GM21515 (cell line): ENCODE results near the gene PIP5K1B.
"Not testable (repeated sequence)": the region's sequence is repeated elsewhere in the genome, so short reads cannot be mapped to it uniquely, and the experiment has no call there.

Experiments
- ATAC-seq: cut with Tn5 transposase; IDR thresholded peaks from one replicate; pipeline ENCODE4 v1.9.1; 2021; ENCODE audit not compliant: unreplicated experiment

Gene PIP5K1B

DNA sequence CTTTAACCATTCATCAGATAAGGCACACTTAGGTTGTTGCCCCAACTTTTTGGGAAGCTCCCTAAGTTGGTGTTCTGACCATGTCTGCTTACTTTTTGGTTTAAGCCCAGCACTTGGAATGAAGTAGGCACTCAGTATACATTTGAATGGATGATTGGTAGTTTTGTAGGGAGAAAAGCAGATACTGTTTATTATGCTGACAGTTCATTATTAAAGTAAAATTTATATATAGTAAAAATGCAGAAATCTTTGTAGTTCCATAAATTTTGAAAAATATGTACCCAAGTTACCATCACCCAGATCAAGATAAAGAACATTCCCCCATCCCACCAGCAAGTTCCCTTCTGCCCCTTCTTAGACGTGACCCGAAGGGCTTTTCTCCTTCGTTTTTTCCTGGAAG, 273.5 kb downstream of the PIP5K1B start:
- no peak for ATAC-seq

DNA sequence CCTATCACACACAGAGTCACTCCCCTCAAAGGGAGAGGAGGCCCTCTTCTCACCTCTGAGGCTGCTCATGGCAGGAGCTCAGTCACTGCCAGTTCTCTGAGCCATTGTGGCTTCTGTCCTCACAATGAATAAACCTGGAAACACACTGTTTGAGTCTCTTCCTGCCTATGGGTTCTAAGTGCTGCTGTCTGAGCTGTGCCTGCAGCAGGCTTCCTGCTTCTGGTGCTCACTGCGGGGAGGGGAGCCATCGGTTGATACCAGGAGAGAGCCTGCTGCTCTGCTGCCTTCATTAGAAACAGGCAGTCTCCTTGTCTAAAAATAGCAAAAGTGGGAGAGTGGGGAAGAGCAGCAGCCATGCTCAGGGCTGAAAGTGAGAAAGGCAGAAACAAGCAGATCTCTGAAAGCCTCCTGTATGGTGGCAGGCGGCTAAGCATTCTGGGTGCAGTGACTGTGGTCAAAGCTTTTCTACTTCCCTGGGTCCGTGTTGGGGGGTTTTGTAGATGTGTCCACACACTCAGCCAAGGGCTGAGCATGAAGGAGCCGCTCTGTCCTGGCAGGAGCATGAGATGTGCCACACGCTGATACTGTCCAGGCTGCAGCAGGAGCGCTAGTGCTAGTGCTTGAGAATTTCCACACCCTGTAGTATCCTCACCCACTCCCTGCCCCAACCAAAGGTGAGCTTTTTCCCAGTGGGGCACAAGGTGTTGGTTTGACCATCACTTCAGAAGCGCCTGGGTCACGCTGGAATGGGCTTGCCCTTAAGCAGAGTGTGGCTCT, 274.7 kb downstream of the PIP5K1B start:
- ATAC-seq, result no peak

DNA sequence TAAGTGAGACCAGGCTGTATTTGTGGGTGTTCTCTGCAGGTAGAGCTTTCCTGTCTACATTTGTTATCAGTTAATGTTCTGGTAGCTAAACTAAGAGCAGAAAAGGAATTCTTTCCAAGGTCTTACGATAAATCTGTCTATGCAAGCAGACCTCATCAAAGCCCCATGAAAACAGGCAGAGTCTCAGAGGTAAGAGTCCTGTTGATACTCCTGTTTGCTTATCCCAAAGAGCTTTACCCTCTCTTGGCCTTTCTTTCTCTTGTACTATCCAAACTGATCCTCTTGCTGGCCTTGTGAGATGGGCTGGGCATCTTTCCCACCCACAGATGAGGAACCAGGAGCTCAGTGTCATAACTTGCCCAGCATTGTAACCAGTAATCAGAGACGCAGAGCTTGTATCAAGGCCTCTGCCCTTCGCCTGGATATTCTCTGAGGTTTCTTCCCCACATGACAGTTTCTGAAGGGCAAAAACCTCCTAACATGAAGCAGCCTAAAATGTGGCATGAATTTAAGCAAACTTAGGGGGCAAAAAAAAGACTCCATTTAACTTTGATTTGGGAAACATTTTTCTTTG, 275.4 kb downstream of the PIP5K1B start:
- no peak for ATAC-seq

DNA sequence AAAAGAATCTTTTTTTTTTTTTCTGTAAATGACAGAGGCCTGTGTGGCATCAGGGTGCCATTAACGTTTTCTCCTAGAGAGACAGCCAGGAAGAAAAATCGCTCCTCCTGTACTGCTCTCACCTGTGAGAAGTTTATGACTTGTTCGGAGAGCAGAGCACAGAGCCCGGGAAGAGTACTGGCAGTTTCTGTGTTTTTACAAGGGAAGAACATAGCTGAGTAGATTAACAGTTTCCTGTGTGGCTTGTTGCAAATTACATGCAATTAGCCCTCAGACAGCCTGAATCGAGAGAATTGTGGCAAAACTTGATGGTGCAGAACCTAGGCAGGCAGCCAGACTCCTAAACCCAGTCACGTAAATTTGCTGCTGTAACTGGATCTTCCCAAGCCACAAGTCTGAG, 276.7 kb downstream of the PIP5K1B start:
- ATAC-seq, result peak; percentile 53

DNA sequence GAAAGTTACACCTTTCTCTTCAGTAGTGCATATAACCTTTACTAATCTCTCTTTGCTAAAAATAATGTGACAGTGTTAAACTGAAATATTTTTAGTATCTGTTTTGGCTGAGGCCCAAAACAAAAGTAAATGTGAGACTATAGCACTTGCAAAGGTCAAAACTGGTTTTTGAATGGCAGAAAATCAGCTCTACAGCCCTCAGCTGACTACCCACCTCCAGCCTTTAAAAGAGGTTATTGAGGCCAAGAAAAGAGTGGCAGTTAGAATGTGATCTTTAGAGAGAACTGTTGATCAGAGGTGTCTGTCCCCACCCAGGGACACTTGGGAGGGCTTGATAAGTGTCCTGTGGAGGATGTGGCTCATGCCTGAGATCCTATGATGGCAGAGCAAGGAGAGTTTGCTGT, 278.0 kb downstream of the PIP5K1B start:
- ATAC-seq, result no peak

DNA sequence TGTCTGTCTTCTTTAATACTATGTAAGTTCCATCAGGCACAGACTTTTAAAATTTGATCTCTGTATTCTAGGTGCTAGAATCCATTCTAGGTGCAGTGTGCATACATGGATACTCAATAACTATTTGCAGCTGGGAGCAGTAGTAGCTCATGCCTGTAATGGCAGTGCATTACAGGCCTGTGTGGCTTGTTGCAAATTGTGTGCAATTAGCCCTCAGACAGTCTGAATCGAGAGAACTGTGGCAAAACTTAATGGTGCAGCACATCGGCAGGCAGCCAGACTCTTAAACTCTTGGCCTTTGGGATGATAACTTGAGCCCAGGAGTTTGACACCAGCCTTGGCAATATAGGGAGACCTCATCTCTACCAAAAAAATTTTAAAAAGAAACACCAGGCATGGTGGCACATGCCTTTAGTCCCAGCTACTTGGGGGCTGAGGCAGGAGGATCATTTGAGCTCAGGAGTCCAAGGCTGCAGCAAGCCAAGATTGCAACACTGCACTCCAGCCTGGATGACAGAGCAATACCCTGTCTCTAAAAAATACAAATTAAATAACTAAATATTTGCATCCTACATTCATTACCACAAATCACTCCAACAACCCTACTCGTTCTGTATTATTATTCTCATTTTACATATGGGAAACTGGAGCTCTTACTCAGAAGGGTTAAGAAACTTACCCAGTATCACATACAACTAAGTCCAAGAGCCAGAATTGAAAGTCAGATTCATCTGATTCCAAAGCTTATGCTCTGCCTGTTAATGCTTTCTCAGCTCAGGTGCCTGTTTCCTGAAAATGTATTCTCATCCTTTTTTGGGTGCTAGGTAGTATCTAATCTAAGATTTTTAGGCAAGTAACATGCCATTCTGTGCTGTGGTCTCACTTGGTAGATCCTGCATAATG, 278.7 kb downstream of the PIP5K1B start:
- ATAC-seq, result peak; percentile 30

DNA sequence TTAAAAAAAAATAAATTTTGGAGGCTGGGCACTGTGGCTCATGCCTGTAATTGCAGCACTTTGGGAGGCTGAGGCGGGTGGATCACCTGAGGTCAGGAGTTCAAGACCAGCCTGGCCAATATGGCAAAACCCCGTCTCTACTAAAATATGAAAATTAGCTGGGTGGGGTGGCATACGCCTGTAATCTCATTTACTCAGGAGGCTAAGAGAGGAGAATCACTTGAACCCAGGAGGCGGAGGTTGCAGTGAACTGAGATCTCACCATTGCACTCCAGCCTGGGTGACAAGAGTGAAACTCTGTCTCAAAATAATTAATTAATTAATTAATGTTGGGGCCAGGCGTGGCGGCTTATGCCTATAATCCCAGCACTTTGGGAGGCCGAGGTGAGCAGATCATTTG, 281.9 kb downstream of the PIP5K1B start:
- ATAC-seq, result not testable (repeated sequence)

DNA sequence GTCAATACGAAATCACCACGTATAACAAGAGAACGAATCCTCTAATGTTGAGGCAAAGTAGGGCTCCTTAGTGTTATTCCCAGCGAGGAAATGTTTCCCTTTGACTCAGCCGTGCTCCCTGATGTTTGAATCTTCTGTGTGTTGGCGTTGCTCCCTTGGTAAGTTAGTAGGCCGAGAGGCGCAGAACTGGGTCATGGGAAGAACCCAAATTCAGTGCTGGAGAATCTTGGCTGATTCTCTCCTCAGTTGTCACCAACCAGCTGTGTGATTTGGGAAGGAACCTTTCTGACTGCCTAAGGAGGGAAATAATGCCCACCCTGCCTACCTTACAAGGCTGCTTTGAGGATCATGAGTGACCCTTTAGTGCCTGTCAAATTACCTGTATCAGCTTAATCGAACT, 286.4 kb downstream of the PIP5K1B start:
- ATAC-seq, result no peak

DNA sequence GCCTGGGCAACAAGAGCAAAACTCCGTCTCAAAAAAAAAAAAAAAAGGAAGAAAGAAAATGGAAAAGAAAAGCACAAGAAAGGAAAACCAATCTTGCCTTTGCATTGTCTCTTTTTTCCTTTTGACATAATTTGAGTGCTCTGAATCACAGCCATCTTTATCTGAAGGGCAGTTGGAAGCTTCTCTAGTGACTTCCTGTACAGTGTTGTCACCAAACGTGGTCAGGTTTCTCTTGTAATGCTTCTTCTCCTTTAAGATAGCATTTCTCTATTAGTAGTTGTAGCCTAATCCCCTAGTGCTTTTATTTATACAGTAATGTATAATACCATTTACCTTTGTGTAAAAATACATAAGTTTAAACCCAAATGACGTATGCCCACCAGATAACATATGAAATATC, 290.7 kb downstream of the PIP5K1B start:
- no peak for ATAC-seq

DNA sequence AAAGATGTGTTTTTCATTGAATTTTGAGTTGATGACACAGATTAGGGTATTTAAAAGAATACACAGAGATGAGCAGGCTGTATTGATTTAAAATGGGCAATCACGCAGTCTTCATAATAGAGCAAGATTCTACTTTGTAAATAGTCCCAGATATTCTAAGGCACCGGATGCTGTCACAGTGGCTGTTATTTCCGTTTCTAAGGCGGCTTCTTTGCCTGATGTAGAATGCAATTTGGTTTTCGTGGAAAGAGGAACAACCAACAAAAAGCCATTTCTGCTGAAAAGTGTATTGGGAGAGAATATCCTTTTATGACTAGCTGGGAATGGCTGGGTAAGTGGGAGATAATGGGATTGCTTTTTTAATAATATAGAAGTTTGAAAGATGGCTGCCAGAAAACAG, 291.4 kb downstream of the PIP5K1B start:
- no peak for ATAC-seq

DNA sequence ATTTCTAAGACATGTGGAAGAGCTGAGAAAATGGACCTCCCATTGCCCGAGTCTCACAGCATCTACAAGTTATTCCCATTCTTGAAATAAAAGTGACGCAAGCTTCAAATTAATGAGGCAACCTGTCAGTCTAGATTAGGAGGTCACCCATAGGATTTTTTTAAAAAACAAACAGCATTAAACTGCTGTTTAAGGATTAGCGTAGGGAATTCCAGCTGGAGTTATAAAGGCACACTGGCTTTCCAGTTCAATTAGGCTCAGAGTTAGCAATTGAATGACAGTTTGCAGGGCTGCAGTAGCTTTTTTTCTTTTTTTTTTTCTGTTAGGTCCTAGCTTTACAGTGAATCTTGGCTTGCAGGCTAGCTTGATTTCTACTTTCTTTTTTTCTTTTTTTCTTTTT, 292.6 kb downstream of the PIP5K1B start:
- ATAC-seq, result no peak

DNA sequence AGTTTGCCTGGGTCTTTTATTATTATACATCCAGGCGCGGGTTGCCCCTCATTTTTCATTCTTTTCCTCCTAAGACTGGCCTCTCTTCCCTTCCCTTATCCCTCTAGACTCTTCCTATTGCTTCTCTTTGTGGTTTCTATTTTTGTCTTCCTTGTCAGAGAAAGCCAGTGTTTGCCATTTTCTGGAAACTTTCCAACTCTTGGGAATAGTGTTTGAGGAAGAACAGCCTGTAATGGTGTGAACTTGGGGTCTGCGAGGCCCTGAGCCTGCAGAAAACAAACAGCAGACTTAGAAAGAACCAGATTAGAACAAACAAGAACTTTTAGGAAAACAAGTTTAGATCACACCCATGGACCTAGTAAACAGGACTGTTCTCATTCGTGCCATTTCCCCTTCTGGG, 293.3 kb downstream of the PIP5K1B start:
- no peak for ATAC-seq

DNA sequence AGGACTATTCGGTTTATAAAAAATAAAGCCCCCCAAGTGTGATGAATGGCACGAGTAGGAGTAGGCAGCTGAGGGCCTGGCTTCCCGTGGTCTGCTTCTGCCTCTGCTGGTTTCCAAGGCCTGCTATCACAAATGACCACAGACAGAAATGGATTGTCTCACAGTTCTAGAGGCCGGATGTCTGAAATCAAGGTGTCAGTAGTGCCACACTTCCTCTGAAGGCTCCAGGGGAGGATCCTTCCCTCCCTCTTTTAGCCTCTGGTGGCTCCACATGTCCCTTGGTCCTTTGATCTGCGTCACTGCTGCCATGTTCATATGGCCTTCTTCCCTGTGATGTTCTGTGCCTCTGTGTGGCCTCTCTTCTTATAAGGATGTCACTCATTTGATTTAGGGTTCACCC, 293.8 kb downstream of the PIP5K1B start:
- no peak for ATAC-seq

DNA sequence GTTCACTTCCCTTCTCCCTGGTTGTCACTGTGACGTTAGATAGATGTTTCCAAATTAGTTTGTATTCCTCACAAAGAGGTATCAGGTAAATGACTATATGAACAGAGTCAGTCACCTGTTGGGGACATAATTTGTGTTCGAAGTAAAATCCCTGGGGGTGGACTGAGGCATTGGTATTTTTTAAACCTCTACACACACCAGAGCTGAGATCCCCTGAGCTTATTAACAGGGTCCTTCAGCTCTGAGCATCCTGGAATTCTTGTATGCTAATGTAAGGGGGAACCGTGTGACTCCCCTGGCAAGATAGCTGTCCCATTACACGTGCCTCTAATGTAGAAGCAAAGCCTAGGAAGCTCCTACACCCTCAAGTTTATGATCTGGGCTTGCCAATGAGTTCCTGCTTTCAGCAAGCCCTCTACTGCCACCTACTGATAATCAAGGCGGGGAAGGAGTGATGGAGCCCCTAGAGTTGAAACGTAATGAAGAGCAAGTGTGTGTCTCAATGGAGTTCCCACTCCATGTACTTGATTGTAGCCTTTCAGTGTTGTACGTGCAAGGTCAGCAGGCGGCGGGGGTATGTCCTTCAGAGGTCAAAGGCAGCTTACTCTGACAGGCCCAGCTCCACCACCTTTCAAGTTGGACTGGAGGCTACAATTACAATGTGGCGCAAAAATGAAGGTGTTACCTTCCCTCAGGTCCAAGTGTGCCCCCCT, 294.5 kb downstream of the PIP5K1B start:
- ATAC-seq, result peak; percentile 86

DNA sequence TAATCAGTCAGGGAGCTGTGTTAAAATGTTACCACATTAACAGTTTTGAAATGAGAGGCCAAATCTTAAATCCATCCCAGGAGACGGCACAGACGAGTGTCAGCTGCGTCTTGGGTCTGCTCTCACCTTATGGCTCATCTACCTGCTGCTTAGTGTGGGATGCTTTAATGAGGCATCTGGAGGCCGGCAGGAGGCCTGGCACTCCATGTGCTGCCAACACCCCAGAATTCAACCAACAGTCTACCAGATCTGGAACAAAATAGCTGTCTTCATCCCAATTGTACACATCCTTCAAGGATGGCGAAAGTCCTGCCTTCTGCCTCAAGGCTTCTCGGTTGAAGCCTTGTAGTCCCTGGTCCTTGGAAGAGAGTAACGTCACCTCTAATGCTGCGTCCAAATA, 296.9 kb downstream of the PIP5K1B start:
- ATAC-seq, result no peak

DNA sequence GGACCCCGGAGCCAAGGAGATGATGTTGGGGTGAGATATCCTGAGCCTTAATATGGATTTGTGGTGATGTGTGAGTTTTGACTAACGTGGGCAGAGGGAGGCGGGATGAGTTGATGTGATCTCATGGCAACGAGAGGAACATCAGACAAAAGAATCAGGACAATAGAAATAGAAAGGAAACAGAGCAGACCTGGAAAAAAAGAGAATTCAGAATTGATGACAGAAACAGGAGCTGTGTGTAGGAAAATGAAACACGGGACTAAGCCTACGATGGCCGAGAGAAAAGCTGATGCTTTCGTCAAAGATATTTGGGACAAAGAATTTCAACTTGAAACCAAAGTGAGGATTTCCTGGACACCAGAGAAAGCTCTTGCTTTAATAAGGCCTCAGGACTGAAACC, 298.0 kb downstream of the PIP5K1B start:
- no peak for ATAC-seq

DNA sequence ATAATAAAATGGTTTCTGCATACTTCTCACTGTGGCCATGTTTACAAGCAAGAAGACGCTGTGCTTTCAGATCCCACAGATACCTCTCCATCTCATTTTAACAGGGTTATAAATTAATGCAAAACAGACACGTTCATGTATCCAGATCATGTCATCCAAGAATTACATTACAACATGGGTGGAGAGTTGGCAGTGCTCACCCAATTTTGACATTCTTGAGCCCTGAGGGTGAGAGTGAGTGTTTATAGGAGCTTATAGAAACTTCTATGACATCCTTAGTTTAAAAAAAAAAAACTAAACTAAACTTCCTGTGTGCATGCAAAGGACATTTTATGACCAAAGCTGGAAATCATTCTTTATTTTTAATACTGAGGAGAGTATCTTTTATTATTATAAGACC, 299.8 kb downstream of the PIP5K1B start:
- ATAC-seq, result no peak

DNA sequence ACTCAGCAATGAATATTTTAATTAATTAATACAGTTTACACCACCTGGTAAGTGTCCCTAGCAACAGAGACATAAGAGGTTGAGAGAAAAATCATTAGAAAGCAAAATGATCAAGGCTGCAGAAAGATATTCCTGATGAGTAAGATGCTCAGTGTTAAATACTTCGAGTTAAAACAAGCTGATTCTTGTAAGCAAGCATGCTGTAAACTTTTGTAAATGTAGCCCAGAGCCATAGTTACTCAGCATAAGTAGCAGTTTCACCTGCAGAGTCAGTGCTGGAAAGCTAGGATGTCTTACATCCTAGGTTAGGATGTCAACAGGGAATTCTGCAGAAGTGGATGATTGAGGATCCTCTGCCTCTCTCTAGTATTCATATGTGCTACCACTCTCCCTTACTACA, 304.7 kb downstream of the PIP5K1B start:
- no peak for ATAC-seq

DNA sequence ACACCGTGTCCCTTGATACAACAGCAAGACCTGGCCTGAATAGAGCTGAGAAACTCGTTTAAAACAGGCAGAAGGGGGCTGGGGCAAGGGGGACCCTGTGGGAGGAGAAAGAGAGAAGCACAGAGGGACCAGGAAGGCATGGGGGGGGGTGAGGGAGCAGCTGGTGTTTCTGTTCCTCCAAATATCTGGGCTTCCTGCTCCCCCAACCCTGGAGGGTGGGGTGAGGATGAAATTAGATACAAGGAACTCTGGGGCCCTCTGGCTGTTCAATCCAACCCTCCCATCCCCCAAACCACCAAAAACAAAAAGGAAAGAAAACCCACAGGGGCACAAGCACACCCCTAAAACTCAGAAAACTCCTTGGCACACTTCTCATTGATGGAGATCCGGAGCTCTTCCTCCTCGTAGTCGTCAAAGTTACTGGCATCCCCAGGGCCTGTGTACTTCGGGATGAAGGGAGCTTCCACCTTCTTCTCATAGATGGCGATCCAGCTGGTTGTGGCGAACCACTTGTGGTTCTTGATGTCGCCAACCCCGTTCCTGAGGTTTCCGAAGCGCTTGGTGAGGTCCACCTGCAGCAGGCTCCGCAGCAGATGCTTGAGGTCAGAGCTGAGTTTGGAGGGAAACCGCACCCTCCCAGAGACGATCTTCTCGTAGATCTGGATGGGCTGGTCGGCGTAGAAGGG, 307.8 kb downstream of the PIP5K1B start:
- ATAC-seq, result no peak

DNA sequence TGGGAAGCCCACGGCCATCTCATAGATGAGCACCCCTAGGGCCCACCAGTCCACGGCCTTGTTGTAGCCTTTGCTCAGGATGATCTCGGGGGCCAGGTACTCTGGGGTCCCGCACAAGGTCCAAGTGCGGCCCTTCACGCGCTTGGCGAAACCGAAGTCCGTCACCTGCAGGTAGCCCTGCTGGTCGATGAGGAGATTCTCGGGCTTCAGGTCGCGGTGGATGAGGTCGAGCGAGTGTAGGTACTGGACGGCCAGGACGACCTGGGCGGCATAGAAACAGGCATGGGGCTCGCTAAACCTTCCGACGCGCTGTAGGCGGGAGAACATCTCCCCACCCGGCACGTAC, 308.3 kb downstream of the PIP5K1B start:
- ATAC-seq, result no peak

DNA sequence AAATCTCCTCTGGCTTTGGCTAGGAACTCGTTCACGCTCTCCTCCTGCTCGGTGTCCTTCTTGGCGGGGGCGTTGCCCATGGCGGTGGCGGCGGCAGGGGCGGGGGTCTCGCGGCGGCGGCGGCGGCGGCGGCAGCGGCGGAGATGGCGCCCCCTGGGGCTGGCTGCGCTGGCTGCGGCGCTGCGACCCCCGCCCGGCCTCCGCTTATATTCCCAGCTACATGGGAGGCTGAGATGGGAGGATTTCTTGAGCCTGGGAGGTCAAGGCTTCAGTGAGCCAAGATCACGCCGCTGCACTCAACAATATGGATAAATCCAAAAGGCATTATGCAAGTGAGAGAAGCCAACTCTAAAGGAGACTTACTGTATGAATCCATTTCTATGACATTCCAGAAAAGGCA, 309.0 kb downstream of the PIP5K1B start, which contains the start of gene PRKACG:
Gene PRKACG (minus strand): TSS at position 101 of the 400 bp plus-strand sequence. CDS start 21 bp downstream, at position 80.
- no peak for ATAC-seq
